Left colon (tissue), 2 donors: Measurements from ENCODE around the gene CRADD. TPM values are rescaled to one million over a fixed set of nuclear protein-coding genes. Genes with fewer than 3 reads are reported as not detected.
A peak's percentile ranks its signal among the peaks of the same experiment; 100 is the strongest.
"Not testable (repeated sequence)": the region's sequence is repeated elsewhere in the genome, so short reads cannot be mapped to it uniquely, and the experiment has no call there.

Experiments
- ATAC-seq: fragments of 200-7000 bp; cut with Tn5 transposase; one replicate; pipeline ENCODE4 v1.9.1; 2020; ENCODE audit warnings: mild to moderate bottlenecking, moderate library complexity
- DNase-seq, 2 donors: peaks; one replicate each; pipeline ENCODE4 v3.0.0-alpha.2; 2020
- intact Hi-C, 2 donors: fragments of 100-400 bp; cut with DNase I in 1 of 2; cut with micrococcal nuclease in 1 of 2; formaldehyde crosslinking; loops; one replicate each; pipeline versions ENCODE4 v1.11.2 to v1.14.0; 2022; cut with DNase I, micrococcal nuclease
- long read RNA-seq: library from polyadenylated mRNA; unstranded; transcript quantifications from one replicate; pipeline ENCODE4 v2.0.0, GENCODE V29; 2021
- total RNA-seq, 2 donors: library from RNA; stranded (reverse); fragmentation: NEBNext Ultra II Directional; extraction: Animal tissue kit (Norgen Biotek cat#: 25700); gene quantifications; one replicate each; pipeline ENCODE4 v1.2.1, GENCODE V29; 2021
- donor health status: DM: no; HTN: no; CAD: no.
- donor health status: DM: yes; HTN: yes; CAD: no.

CRADD gene
- total RNA-seq, result 10 to 100 TPM; 22.1 to 27.6 TPM
- long read RNA-seq, transcript CRADD-201 (3 exons, 1,169 nt), result major isoform, 7 of 9 reads
- long read RNA-seq, partial matches to known transcripts, result 1 of 9 reads
- long read RNA-seq, other reads (novel, unspliced or antisense), result 0 of 9 reads

DNA sequence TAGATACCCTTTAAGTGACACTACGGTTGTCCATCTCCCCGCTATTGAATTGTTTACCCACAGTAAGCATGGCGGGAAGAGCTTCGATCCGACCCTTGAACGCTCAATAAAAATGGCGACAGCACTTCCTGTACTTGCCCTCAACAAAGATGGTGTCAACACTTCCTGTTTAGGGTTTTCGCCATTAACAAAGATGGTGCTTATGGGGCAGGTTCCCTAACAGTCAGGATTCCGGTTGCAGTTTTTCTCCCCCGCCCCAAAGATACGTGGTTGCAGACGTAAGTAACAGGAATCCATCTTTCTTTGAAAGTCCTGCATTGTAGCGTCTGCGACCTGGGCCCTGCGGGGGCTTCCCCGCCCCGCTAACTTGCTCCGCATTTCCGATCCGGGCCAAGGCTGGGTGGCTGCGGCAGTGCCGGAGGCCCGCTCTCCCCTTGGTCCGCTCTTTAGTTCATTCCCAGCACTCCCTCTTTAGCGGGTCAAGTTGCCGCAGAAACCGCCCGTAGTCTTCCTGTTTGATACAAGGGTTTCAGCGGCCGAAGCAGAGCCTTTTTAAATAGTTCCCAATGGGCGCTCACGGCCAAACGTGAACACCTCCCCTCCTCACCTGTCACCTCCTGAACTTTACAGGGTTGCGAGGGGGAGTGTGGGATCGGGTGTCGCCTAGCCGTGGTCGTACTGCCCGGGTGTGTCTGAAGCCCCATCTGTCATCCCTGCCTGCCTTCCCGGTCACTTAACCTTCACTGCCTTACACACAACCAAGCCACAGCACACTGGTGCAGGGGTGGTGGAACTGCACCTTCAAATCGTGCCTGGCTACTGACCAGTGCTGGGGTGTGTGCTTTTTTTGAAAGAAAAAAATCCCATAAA is at the start of gene CRADD:
CRADD (plus strand) TSS at position 181 of the 870 bp plus-strand sequence.
- ATAC-seq (peak; percentile 94), DNase-seq (peak; percentile 76 to 87)
- intact Hi-C loops, result loop anchor here in 1 of 2 donors (10.0 kb wide), 1 partner anchor 103 kb away; the partner anchor contains the start of gene SOCS2

- intact Hi-C loops, result no loop called here
- no peak for ATAC-seq
- no peak for DNase-seq
Measured at GRCh38 chr12:93632383-93632782, 44.8 kb upstream of the CRADD start.

GRCh38 chr12:93634416-93634815 is 42.8 kb upstream of the CRADD start:
- ATAC-seq (no peak), DNase-seq (no peak)
- intact Hi-C loops, result no loop called here

GRCh38 chr12:93636708-93637107 is 40.5 kb upstream of the CRADD start:
- no peak for ATAC-seq
- no peak for DNase-seq
- intact Hi-C loops, result no loop called here

- intact Hi-C loops, result no loop called here
Measured at GRCh38 chr12:93638095-93638494, 39.1 kb upstream of the CRADD start.

DNA sequence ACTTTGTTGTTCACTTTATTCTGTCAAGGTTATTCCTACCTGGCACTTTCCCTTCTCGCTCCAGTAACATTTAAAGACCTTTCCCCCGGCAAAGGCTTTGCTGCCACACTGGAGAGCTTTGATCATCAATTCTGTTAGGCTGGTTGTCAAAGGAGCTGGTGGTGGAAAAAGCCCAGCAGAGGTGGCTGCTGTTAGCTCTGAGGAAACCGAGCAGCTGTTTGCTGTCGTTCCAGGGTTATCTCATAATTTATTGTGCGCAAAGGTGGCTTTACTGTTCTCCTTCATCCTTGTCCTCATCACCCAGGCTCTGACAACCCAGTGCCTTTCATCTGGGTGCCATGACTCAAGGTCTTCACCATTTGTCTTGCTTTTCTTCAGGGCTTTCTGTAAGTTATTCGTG is 38.2 kb upstream of the CRADD start:
- intact Hi-C loops, result no loop called here
- DNase-seq, result no peak
- no peak for ATAC-seq

More at GRCh38 chr12:93638095-93638494, 39.1 kb upstream of the CRADD start:
- DNase-seq (no peak), ATAC-seq (no peak)

- no peak for DNase-seq
- intact Hi-C loops, result no loop called here
Measured at GRCh38 chr12:93639406-93639805, 37.8 kb upstream of the CRADD start.

GRCh38 chr12:93641380-93641779 is 35.8 kb upstream of the CRADD start:
- DNase-seq, ATAC-seq, intact Hi-C loops: not testable (repeated sequence)

More at GRCh38 chr12:93639406-93639805, 37.8 kb upstream of the CRADD start:
- no peak for ATAC-seq

DNA sequence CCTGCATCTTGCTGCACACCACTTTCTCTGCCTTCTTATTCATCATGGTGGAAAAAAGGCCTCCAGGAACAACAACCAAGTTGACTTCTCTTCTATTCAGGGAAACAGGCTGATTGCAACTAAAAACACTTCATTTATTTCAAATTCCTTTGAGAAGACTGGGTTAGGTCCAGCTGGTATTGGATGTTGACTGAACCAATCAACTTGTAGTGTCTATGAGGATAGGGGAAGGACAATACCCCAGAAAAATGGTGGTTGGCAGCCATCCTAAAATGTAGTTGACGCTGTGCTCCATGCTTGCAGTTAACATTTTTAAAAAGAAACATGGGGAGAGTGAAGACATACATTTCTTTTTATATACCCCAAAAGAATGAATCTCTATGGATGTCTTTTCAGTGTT is 34.4 kb upstream of the CRADD start:
- no peak for ATAC-seq
- DNase-seq, result no peak
- intact Hi-C loops, result no loop called here

- DNase-seq (no peak), ATAC-seq (no peak)
Measured at GRCh38 chr12:93645702-93646101, 31.5 kb upstream of the CRADD start.

GRCh38 chr12:93650626-93651025 is 26.5 kb upstream of the CRADD start:
- ATAC-seq (no peak), DNase-seq (no peak)
- intact Hi-C loops, result no loop called here

More at GRCh38 chr12:93645702-93646101, 31.5 kb upstream of the CRADD start:
- intact Hi-C loops, result no loop called here

DNA sequence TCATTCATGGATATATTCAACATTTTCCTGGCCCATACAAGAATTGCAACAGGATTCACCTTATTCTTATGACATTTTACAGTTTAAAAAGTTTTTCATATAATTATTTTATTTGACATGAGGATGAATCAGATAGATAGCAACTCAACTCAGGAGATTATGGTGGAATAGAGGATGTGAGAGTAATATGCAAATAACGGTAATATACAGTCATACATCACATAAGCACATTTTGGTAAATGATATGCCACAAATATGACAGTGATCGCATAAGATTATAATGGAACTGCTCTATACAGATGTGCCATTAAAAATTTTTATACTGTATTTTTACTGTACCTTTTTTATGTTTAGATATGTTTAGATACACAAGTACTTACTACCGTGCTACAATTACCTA is 24.1 kb upstream of the CRADD start:
- DNase-seq (no peak), ATAC-seq (no peak)
- intact Hi-C loops, result no loop called here

DNA sequence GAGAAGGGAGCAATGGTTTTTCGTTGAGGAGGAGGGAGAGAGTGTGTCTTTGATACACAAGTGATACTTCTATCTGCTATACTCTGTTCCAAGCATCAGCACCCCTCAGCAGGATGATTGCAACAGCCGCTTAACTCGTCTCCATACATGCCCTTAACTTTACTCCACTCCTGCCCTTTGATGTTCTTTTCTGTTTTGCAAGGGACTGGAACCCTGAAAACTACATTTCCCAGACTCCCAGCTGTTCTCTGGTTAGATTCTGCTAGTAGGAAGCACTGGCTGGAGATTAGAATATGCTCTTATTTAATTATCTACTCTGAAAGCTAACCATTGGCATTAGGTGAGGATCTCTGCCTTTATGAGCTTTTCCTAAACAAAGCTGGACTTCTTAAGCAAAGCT is 23.5 kb upstream of the CRADD start:
- intact Hi-C loops, result no loop called here
- no peak for ATAC-seq
- DNase-seq, result no peak

GRCh38 chr12:93654421-93654820 is 22.8 kb upstream of the CRADD start:
- no peak for ATAC-seq
- intact Hi-C loops, result no loop called here
- DNase-seq, result no peak

GRCh38 chr12:93657071-93657470 is 20.1 kb upstream of the CRADD start:
- intact Hi-C loops, result no loop called here
- DNase-seq (no peak), ATAC-seq (no peak)

- no peak for DNase-seq
- intact Hi-C loops, result no loop called here
- no peak for ATAC-seq
Measured at GRCh38 chr12:93661021-93661420, 16.2 kb upstream of the CRADD start.

DNA sequence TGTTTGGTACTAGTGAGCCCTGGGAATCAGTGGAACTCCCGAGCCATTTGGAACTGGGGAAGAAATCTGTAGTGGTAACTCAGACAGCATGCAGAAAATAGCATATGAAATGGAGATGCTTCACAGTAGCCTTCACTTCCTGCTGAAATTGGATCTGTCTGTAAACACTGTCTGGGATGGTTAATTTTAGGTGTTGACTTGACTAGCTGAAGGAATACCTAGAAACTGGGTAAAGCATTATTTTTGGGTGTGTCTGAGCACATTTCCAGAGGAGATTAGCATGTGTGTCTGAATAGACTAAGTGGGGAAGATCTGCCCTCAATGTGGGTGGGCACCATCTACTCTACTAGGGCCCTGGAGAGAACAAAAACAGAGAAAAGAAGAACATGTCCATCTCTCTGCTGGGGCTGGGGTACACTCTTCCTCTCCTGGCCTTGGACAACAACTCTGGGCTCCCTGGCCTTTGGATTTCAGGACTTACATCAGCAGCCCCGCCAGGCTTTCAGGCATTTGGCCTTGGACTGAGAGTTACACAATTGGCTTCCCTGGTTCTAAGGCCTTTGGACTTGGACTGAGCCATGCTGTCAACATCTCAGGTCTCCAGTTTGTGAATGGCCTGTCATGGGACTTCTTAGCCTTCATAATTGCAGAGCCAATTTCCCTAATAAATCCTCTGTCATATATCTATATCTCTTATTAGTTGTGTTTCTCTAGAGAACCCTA is 14.0 kb upstream of the CRADD start:
- DNase-seq (no peak), ATAC-seq (no peak)
- intact Hi-C loops, result no loop called here

DNA sequence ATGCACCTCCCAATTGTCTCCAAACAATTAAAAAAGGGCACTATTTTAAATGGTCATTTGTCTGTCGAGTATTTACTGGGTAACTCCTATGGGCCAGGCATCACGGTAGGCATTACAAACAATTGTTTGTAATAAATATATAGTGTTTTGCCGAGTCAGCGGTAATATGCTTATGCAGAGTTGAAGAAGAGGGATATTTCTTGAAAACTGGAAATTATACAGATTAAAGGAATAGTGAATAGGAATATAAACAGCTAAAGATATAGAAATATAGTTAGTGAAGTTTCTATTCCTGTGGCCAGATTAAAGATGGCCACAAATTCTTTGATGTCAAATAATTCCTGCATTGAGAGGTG is 13.5 kb upstream of the CRADD start:
- DNase-seq (no peak), ATAC-seq (no peak)
- intact Hi-C loops, result no loop called here

DNA sequence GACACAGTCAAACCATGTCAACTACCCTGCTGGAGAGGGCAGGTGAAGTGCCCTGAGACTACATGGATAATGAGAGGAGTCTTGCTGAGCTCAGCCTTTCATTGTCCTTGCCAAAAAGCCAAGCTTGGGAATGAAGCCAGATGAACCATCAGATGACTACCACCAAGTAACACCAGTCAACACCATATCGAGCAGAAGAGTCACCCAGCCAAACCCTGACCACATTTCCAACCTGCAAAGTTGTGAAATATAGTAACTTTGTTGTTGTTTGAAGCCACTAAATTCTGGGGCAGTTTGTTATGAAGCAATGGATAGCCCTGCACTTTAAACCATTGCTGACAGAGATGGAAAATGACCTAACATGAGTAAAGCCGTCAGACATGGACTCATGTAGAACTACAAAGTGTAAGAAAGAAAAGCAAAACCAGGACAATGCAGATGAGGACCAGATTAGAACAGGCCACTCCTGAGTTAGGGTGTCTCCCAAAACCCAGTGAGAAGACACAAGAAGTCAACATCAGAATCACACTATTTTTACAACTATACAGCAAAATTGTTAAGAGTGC is 12.5 kb upstream of the CRADD start:
- no peak for DNase-seq
- no peak for ATAC-seq
- intact Hi-C loops, result no loop called here

- peak in 1 of 2 donors; percentile 42 for DNase-seq
- intact Hi-C loops, result no loop called here
Measured at GRCh38 chr12:93667672-93668071, 9.5 kb upstream of the CRADD start.

More at GRCh38 chr12:93667672-93668071, 9.5 kb upstream of the CRADD start:
- no peak for ATAC-seq
